Erythroblast (primary cell): ENCODE measurements around the gene NRXN3.

ENCODE experiments used
- GATA1 ChIP-seq: IDR thresholded peaks from 2 replicates; pipeline ENCODE4 v1.6.1; 2011; ENCODE audit warnings: low read depth, mild to moderate bottlenecking, control low read depth, low read length, moderate library complexity
- POLR2A ChIP-seq: IDR thresholded peaks from 2 replicates; pipeline ENCODE4 v1.6.1; 2011; ENCODE audit warnings: mild to moderate bottlenecking, low read length

- no peak for TF ChIP-seq POLR2A
- TF ChIP-seq GATA1: no peak
These were observed 1321.0 kb downstream of the NRXN3 start for GRCh38 chr14:79491161-79491560.
